IMR-90 (cell line): ENCODE measurements around the gene AHI1. TPM values are rescaled to one million over a fixed set of nuclear protein-coding genes. Genes with fewer than 3 reads are reported as not detected.

ENCODE experiments used
- ATAC-seq: fragments of 200-7000 bp; cut with Tn5 transposase; 2 replicates; pipeline ENCODE4 v1.9.1; 2020; ENCODE audit warnings: low read depth, mild to moderate bottlenecking, moderate library complexity
- BruUV-seq: library from RNA; stranded (reverse); fragments of 400-500 nt; replicated peaks from 2 replicates; lab custom pipeline; 2021; lab: Mats Ljungman, UMichigan
- CTCF ChIA-PET: fragments of 300-600 bp; formaldehyde crosslinking; extraction: SDS; loops from one replicate; lab custom pipeline; 2021; ENCODE audit warnings: antibody characterized with exemption; lab: Yijun Ruan, JAX
- POLR2A ChIA-PET: fragments of 300-600 bp; sonication (Branson Sonifier 250); formaldehyde crosslinking; loops from one replicate; lab custom pipeline; 2022; ENCODE audit warnings: antibody characterized with exemption; ENCODE audit not compliant: unreplicated experiment; lab: Charles Lee
- DNase-seq: peaks from one replicate; pipeline ENCODE4 v3.0.0; 2013
- H2AFZ ChIP-seq: replicated peaks from 2 replicates; pipeline ENCODE3; 2013; ENCODE audit warnings: low read length, mild to moderate bottlenecking; ENCODE audit not compliant: poor library complexity
- H2AK5ac ChIP-seq: 2 replicates; pipeline ENCODE4 v1.6.1; 2013; ENCODE audit warnings: low read depth, low read length, inconsistent platforms
- H2AK9ac ChIP-seq: replicated peaks from 2 replicates; pipeline ENCODE3; 2013; ENCODE audit warnings: mild to moderate bottlenecking, low read depth, low read length, moderate library complexity; ENCODE audit not compliant: poor library complexity
- H2BK120ac ChIP-seq: 2 replicates; pipeline ENCODE4 v1.6.1; 2013; ENCODE audit warnings: low read depth, low read length, inconsistent platforms
- H2BK15ac ChIP-seq: 3 replicates; pipeline ENCODE4 v1.6.1; 2013; ENCODE audit warnings: low read depth, low read length, inconsistent platforms
- H2BK20ac ChIP-seq: 2 replicates; pipeline ENCODE4 v1.6.1; 2013; ENCODE audit warnings: low read depth, mild to moderate bottlenecking, inconsistent platforms, low read length, moderate library complexity
- H2BK5ac ChIP-seq: 2 replicates; pipeline ENCODE4 v1.6.1; 2013; ENCODE audit warnings: mild to moderate bottlenecking, low read depth, low read length, inconsistent platforms; ENCODE audit not compliant: poor library complexity, severe bottlenecking
- H3K14ac ChIP-seq: replicated peaks from 2 replicates; pipeline ENCODE4 v1.6.1; 2013; ENCODE audit warnings: low read depth, low read length, inconsistent platforms
- H3K18ac ChIP-seq: 2 replicates; pipeline ENCODE4 v1.6.1; 2013; ENCODE audit warnings: low read depth, low read length, control low read depth
- H3K23ac ChIP-seq: 2 replicates; pipeline ENCODE4 v1.6.1; 2013; ENCODE audit warnings: low read depth, low read length, inconsistent platforms
- H3K27ac ChIP-seq: 2 replicates; pipeline ENCODE4 v1.5.1; 2013; ENCODE audit warnings: mild to moderate bottlenecking, control low read depth, low read length; ENCODE audit not compliant: insufficient read depth
- H3K27me3 ChIP-seq: 2 replicates; pipeline ENCODE4 v1.6.1; 2013; ENCODE audit warnings: low read length; ENCODE audit not compliant: control insufficient read depth, insufficient read depth
- H3K36me3 ChIP-seq: 2 replicates; pipeline ENCODE4 v1.6.1; 2013; ENCODE audit warnings: low read length, mixed read lengths; ENCODE audit not compliant: control insufficient read depth, insufficient read depth
- H3K4ac ChIP-seq: 2 replicates; pipeline ENCODE4 v1.6.1; 2013; ENCODE audit warnings: low read depth, low read length, inconsistent platforms
- H3K4me1 ChIP-seq: 2 replicates; pipeline ENCODE4 v1.6.1; 2013; ENCODE audit warnings: low read length, mixed read lengths; ENCODE audit not compliant: control insufficient read depth, insufficient read depth
- H3K4me2 ChIP-seq: 2 replicates; pipeline ENCODE4 v1.6.1; 2013; ENCODE audit warnings: low read depth, mild to moderate bottlenecking, control low read depth, low read length, moderate library complexity
- H3K4me3 ChIP-seq: 2 replicates; pipeline ENCODE4 v1.5.1; 2013; ENCODE audit warnings: low read depth, mild to moderate bottlenecking, control low read depth, low read length, moderate library complexity; ENCODE audit not compliant: insufficient read depth
- H3K56ac ChIP-seq: 2 replicates; pipeline ENCODE4 v1.6.1; 2013; ENCODE audit warnings: low read length, inconsistent platforms; ENCODE audit not compliant: insufficient read depth; ENCODE audit errors: extremely low read depth
- H3K79me1 ChIP-seq, 2 experiments: 2 replicates each; pipeline ENCODE4 v1.6.1; 2013; ENCODE audit warnings: low read length in 2 of 2, inconsistent platforms in 1 of 2, low read depth in 1 of 2
- H3K9ac ChIP-seq: 2 replicates; pipeline ENCODE4 v1.6.1; 2013; ENCODE audit warnings: low read depth, low read length, control low read depth
- H3K9me1 ChIP-seq: 2 replicates; pipeline ENCODE4 v1.6.1; 2013; ENCODE audit warnings: low read length, inconsistent platforms; ENCODE audit not compliant: insufficient read depth
- H3K9me3 ChIP-seq: 2 replicates; pipeline ENCODE4 v1.6.1; 2013; ENCODE audit warnings: low read length; ENCODE audit not compliant: control insufficient read depth, insufficient read depth
- H4K20me1 ChIP-seq: 2 replicates; pipeline ENCODE4 v1.6.1; 2013; ENCODE audit warnings: low read length, inconsistent platforms; ENCODE audit not compliant: insufficient read depth
- H4K5ac ChIP-seq: 2 replicates; pipeline ENCODE4 v1.6.1; 2013; ENCODE audit warnings: mild to moderate bottlenecking, low read depth, low read length, control low read depth
- H4K8ac ChIP-seq, 2 experiments: 2 replicates each; pipeline ENCODE4 v1.6.1; 2013; ENCODE audit warnings: low read depth in 2 of 2, low read length in 2 of 2, control low read depth in 1 of 2, inconsistent platforms in 1 of 2
- H4K91ac ChIP-seq: 2 replicates; pipeline ENCODE4 v1.6.1; 2013; ENCODE audit warnings: low read depth, low read length, inconsistent platforms; ENCODE audit not compliant: insufficient read depth
- BHLHE40 ChIP-seq: fragments of 150-350 bp; IDR thresholded peaks from 2 replicates; pipeline ENCODE4 v1.6.1; 2016; ENCODE audit warnings: mild to moderate bottlenecking, low read depth, low read length
- CEBPB ChIP-seq: IDR thresholded peaks from 2 replicates; pipeline ENCODE4 v1.6.1; 2012; ENCODE audit warnings: low read depth, low read length, improper control_type of control experiment
- CHD1 ChIP-seq: IDR thresholded peaks from 2 replicates; pipeline ENCODE4 v1.6.1; 2012; ENCODE audit warnings: low read depth, low read length, improper control_type of control experiment
- ELK1 ChIP-seq: fragments of 150-350 bp; IDR thresholded peaks from 2 replicates; pipeline ENCODE4 v1.6.1; 2016; ENCODE audit warnings: low read depth, mild to moderate bottlenecking, low read length, moderate library complexity, borderline replicate concordance
- MAFK ChIP-seq: IDR thresholded peaks from 2 replicates; pipeline ENCODE4 v1.6.1; 2012; ENCODE audit warnings: low read depth, low read length, improper control_type of control experiment
- MAZ ChIP-seq: IDR thresholded peaks from 2 replicates; pipeline ENCODE4 v1.6.1; 2012; ENCODE audit warnings: low read depth, mild to moderate bottlenecking, low read length, improper control_type of control experiment, moderate library complexity, borderline replicate concordance
- NFE2L2 ChIP-seq: fragments of 150-350 bp; IDR thresholded peaks from 2 replicates; pipeline ENCODE4 v1.6.1; 2016; ENCODE audit warnings: low read depth, mild to moderate bottlenecking, low read length
- POLR2A ChIP-seq: IDR thresholded peaks from 2 replicates; pipeline ENCODE4 v1.6.1; 2012; ENCODE audit warnings: mild to moderate bottlenecking, low read depth, low read length
- RAD21 ChIP-seq: IDR thresholded peaks from 2 replicates; pipeline ENCODE4 v1.6.1; 2012; ENCODE audit warnings: low read length, improper control_type of control experiment
- RCOR1 ChIP-seq: IDR thresholded peaks from 2 replicates; pipeline ENCODE4 v1.6.1; 2012; ENCODE audit warnings: mild to moderate bottlenecking, low read length, improper control_type of control experiment; ENCODE audit not compliant: insufficient replicate concordance
- RFX5 ChIP-seq: IDR thresholded peaks from 2 replicates; pipeline ENCODE4 v1.8.0; 2012; ENCODE audit warnings: low read depth, mild to moderate bottlenecking, low read length, moderate library complexity
- SMC3 ChIP-seq: fragments of 150-350 bp; IDR thresholded peaks from 2 replicates; pipeline ENCODE4 v1.6.1; 2016; ENCODE audit warnings: low read depth, mild to moderate bottlenecking, antibody characterized with exemption, low read length, moderate library complexity
- USF2 ChIP-seq: fragments of 150-350 bp; IDR thresholded peaks from 2 replicates; pipeline ENCODE4 v1.6.1; 2017; ENCODE audit warnings: mild to moderate bottlenecking, antibody characterized with exemption, low read length, low read depth
- WGBS, 2 experiments: methylation state at CpG; one replicate each; pipeline versions ENCODE4 v1.1.5 to v1.1.7; 2013; ENCODE audit warnings: missing lambda C conversion rate in 2 of 2; ENCODE audit not compliant: insufficient read length in 1 of 2; ENCODE audit errors: extremely low coverage in 2 of 2; 5-methylcytosine and 5-hydroxymethylcytosine counted together
- dilution Hi-C: fragments of 300-500 bp; cut with HindIII; formaldehyde crosslinking; loops from one replicate; pipeline ENCODE4 v1.14.3; 2018; ENCODE audit warnings: low sequenced_read_pairs; ENCODE audit not compliant: unreplicated experiment
- in situ Hi-C: fragments of 300-500 bp; cut with MboI; formaldehyde crosslinking; loops from 3 replicates; pipeline ENCODE4 v1.14.3; 2019; ENCODE audit warnings: low sequenced_read_pairs, inconsistent platforms, mixed read lengths
- intact Hi-C: fragments of 100-400 bp; cut with micrococcal nuclease; formaldehyde crosslinking; loops from 2 replicates; pipeline ENCODE4 v1.10.0; 2022
- polyA plus RNA-seq, 3 experiments: library from polyadenylated mRNA; depleted of rRNA; stranded (reverse); fragments of >200 nt; gene quantifications; 2 replicates each; pipeline ENCODE4 v1.2.3, GENCODE V29; 2012; ENCODE audit warnings: low replicate concordance in 1 of 3
- total RNA-seq: library from RNA; depleted of rRNA; stranded (reverse); fragments of >200 nt; gene quantifications from 2 replicates; pipeline ENCODE4 v1.2.3, GENCODE V29; 2012
- TF ChIP-seq, protein P1 (sequence below): conservative IDR thresholded peaks from 2 replicates; pipeline ENCODE4 v1.5.1; 2012; ENCODE audit warnings: mild to moderate bottlenecking, low read depth, low read length, improper control_type of control experiment

AHI1 gene
- total and polyA plus RNA-seq, 2 of the 4 experiments (the other 2 are of a cell fraction): 9.5 to 19.4 TPM

DNA sequence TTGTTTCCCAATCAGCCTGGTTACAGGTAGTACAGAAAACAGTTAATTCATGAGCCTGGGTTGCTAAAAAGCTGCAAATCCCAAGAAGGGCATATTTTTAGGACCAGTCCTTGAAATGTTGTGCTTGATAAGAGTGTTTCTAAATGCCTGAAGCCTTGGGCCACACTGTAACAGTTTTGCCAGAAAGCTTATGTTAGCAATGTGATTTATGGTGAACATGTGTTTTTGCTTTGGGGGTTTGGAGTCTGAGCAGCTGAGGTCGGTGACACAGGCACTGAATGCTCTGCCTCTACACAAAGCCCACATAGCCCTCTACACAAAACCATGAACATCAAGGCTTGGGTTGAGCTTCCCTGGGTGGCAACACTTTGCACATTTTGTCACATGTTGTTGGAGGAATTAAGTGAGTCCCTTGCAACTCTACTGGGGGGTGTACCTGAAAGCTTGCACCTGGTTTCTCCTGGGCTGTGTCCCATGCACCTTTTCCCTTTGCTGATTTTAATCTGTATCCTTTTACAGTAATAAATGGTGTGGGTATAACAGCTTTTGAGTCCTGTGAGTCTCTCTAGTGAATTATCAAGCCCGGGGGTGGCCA is 22.2 kb downstream of the AHI1 start:
- Histone ChIP-seq H3K14ac (0 out of 2 replicates have a peak overlapping the region, but pooled peaks have one; percentile 12), H2BK120ac (no peak overlapping the region), H3K9me3 (peaks cover 15% of the 10 kb centered on the region), H3K23ac (no peak overlapping the region), H4K5ac (no peak overlapping the region), H3K56ac (no peak overlapping the region), H2BK15ac (no peak overlapping the region), H3K27me3 (no peaks in the 10 kb centered on the region), H4K8ac (no peak overlapping the region), H3K9ac (no peak overlapping the region), H3K4me2 (no peak overlapping the region), H3K27ac (no peak overlapping the region; the same call in 1 of the 2 replicates), H3K4me1 (peaks cover 2% of the 10 kb centered on the region; the same call in 1 of the 2 replicates), H3K4me3 (no peak overlapping the region), H2BK20ac (no peak overlapping the region), H3K9me1 (no peaks in the 10 kb centered on the region), H2AFZ (no peak overlapping the region), H2AK9ac (no peak overlapping the region), H3K36me3 (peaks cover 17% of the 10 kb centered on the region), H3K79me1 (0 out of 4 replicates have a peak, but pooled peaks cover 0 to 2% of the 10 kb centered on the region in 2 experiments), H3K4ac (no peak overlapping the region), H4K91ac (no peak overlapping the region), H2BK5ac (no peak overlapping the region), H4K20me1 (no peaks in the 10 kb centered on the region), H3K18ac (no peak overlapping the region), H2AK5ac (no peak overlapping the region)
- no TSS peak for BruUV-seq
- dilution Hi-C loops: no loop called here
- intact Hi-C loops: no loop called here
- TF ChIP-seq MAZ: no peak
- no peak for TF ChIP-seq POLR2A
- TF ChIP-seq SMC3: no peak
- TF ChIP-seq RCOR1: no peak
- no peak for TF ChIP-seq CEBPB
- no peak for TF ChIP-seq RAD21
- no peak for TF ChIP-seq RFX5
- TF ChIP-seq CHD1: no peak
- no peak for TF ChIP-seq ELK1
- no peak for TF ChIP-seq NFE2L2
- no peak for TF ChIP-seq USF2
- no peak for TF ChIP-seq BHLHE40
- no peak for TF ChIP-seq MAFK
- TF ChIP-seq, protein P1, sequence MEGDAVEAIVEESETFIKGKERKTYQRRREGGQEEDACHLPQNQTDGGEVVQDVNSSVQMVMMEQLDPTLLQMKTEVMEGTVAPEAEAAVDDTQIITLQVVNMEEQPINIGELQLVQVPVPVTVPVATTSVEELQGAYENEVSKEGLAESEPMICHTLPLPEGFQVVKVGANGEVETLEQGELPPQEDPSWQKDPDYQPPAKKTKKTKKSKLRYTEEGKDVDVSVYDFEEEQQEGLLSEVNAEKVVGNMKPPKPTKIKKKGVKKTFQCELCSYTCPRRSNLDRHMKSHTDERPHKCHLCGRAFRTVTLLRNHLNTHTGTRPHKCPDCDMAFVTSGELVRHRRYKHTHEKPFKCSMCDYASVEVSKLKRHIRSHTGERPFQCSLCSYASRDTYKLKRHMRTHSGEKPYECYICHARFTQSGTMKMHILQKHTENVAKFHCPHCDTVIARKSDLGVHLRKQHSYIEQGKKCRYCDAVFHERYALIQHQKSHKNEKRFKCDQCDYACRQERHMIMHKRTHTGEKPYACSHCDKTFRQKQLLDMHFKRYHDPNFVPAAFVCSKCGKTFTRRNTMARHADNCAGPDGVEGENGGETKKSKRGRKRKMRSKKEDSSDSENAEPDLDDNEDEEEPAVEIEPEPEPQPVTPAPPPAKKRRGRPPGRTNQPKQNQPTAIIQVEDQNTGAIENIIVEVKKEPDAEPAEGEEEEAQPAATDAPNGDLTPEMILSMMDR: no peak
- ATAC-seq: peak; percentile 49
- ChIA-PET CTCF (interaction anchor here (0.5 kb wide), 1 partner anchor 1411 kb away, joined by 3 read pairs; no protein-coding TSS in a partner anchor), POLR2A (no interaction called here)
- in situ Hi-C loops: no loop called here
- WGBS, 2 experiments: no CpG with 5 or more reads among the region's 2 CpGs
- peak; percentile 73 for DNase-seq
